A549 (cell line): ENCODE measurements around the gene ADGRG1. TPM values are rescaled to one million over a fixed set of nuclear protein-coding genes. Genes with fewer than 3 reads are reported as not detected.

Experiments used
- ATAC-seq, 2 experiments: fragments of 200-7000 bp in 1 of 2; fragments of >200 bp in 1 of 2; cut with Nextera tagmentation in 1 of 2; cut with Tn5 transposase in 1 of 2; 3 replicates each; pipeline versions ENCODE4 v1.8.0 to v1.9.1; 2018 to 2020; ENCODE audit warnings: mild to moderate bottlenecking in 1 of 2, moderate library complexity in 1 of 2
- CTCF ChIA-PET: fragments of 300-600 bp; sonication (Branson Sonifier 250); formaldehyde crosslinking; extraction: SDS; loops from one replicate; lab custom pipeline; 2021; ENCODE audit warnings: antibody characterized with exemption, inconsistent platforms; lab: Yijun Ruan, JAX
- POLR2A ChIA-PET: fragments of 350-600 bp; formaldehyde crosslinking; extraction: SDS; loops from one replicate; lab custom pipeline; 2021; ENCODE audit warnings: antibody characterized with exemption, inconsistent platforms; lab: Yijun Ruan, JAX
- DNase-seq, 2 experiments: peaks; one replicate each; pipeline versions ENCODE4 v3.0.0 to v3.0.0-alpha.2; 2011 to 2016; ENCODE audit warnings: low read depth in 1 of 2, low spot score in 1 of 2
- FAIRE-seq: peaks from 2 replicates; lab custom pipeline; 2011; peaks lifted over from hg19 to GRCh38; lab: Jason Lieb, UNC
- H3K27ac ChIP-seq, 2 experiments: fragments of >200 bp; sonication (Bioruptor Twin); formaldehyde crosslinking; 3 replicates each; pipeline ENCODE4 v1.5.1; 2016 to 2017
- H3K4me1 ChIP-seq: fragments of >200 bp; sonication (Bioruptor Twin); formaldehyde crosslinking; 3 replicates; pipeline ENCODE4 v1.6.1; 2016
- H3K4me2 ChIP-seq: fragments of >200 bp; sonication (Bioruptor Twin); formaldehyde crosslinking; 3 replicates; pipeline ENCODE4 v1.6.1; 2016
- H3K4me3 ChIP-seq: fragments of >200 bp; sonication (Bioruptor Twin); formaldehyde crosslinking; 3 replicates; pipeline ENCODE4 v1.5.1; 2016
- H3K9me3 ChIP-seq: fragments of >200 bp; sonication (Bioruptor Twin); formaldehyde crosslinking; 3 replicates; pipeline ENCODE4 v1.6.1; 2016
- CEBPB ChIP-seq, 2 experiments: fragments of >200 bp in 1 of 2; sonication (Bioruptor Twin) in 1 of 2; formaldehyde crosslinking in 1 of 2; IDR thresholded peaks; 2 replicates each; pipeline ENCODE4 v1.6.1; 2012 to 2016
- EP300 ChIP-seq, 2 experiments: fragments of >200 bp; sonication (Bioruptor Twin); formaldehyde crosslinking; IDR thresholded peaks; 2 replicates in 1 of 2; 3 replicates in 1 of 2; pipeline ENCODE4 v1.6.1; 2016 to 2017
- ESRRA ChIP-seq: fragments of 150-350 bp; IDR thresholded peaks from 2 replicates; pipeline ENCODE4 v1.6.1; 2014; ENCODE audit warnings: mild to moderate bottlenecking, low read length, borderline replicate concordance
- FOSL2 ChIP-seq, 2 experiments: fragments of 450-650 bp in 1 of 2; fragments of >200 bp in 1 of 2; sonication (Bioruptor Twin) in 1 of 2; formaldehyde crosslinking; IDR thresholded peaks; 2 replicates each; pipeline versions ENCODE4 v1.5.0 to v1.6.1; 2016 to 2020; ENCODE audit warnings: mild to moderate bottlenecking in 1 of 2, moderate library complexity in 1 of 2
- HDAC2 ChIP-seq: fragments of 200-600 bp; sonication (generic); IDR thresholded peaks from 2 replicates; pipeline ENCODE4 v1.6.1; 2016
- HOXA7 ChIP-seq: fragments of 250-450 bp; sonication (Bioruptor Pico); IDR thresholded peaks from 2 replicates; pipeline ENCODE4 v1.5.0; 2020; ENCODE audit warnings: mild to moderate bottlenecking, moderate library complexity
- JUNB ChIP-seq: fragments of >200 bp; sonication (Bioruptor Twin); formaldehyde crosslinking; IDR thresholded peaks from 2 replicates; pipeline ENCODE4 v1.6.1; 2016
- KDM1A ChIP-seq: fragments of 200-600 bp; sonication (generic); IDR thresholded peaks from 2 replicates; pipeline ENCODE4 v1.6.1; 2016; ENCODE audit warnings: low read depth, mild to moderate bottlenecking
- MAFK ChIP-seq: fragments of 450-650 bp; IDR thresholded peaks from 2 replicates; pipeline ENCODE4 v1.6.1; 2014; ENCODE audit not compliant: partially characterized antibody
- MAZ ChIP-seq: fragments of 150-350 bp; IDR thresholded peaks from 2 replicates; pipeline ENCODE4 v1.6.1; 2014; ENCODE audit warnings: antibody characterized with exemption, low read depth, low read length, borderline replicate concordance
- NPAS2 ChIP-seq: fragments of 250-450 bp; sonication (Bioruptor Pico); IDR thresholded peaks from 2 replicates; pipeline ENCODE4 v1.8.0; 2022; ENCODE audit warnings: mild to moderate bottlenecking, moderate library complexity, borderline replicate concordance
- NR3C1 ChIP-seq: fragments of >200 bp; sonication (Bioruptor Twin); formaldehyde crosslinking; IDR thresholded peaks from 3 replicates; pipeline ENCODE4 v1.6.1; 2017
- PHF8 ChIP-seq: fragments of 200-600 bp; sonication (generic); IDR thresholded peaks from 2 replicates; pipeline ENCODE4 v1.6.1; 2016; ENCODE audit warnings: low read depth, mild to moderate bottlenecking, antibody characterized with exemption, moderate library complexity, borderline replicate concordance
- POLR2AphosphoS2 ChIP-seq: conservative IDR thresholded peaks from 2 replicates; pipeline ENCODE4 v1.6.1; 2012; ENCODE audit warnings: low read length, improper control_type of control experiment, inconsistent platforms
- RCOR1 ChIP-seq: fragments of 150-350 bp; IDR thresholded peaks from 2 replicates; pipeline ENCODE4 v1.6.1; 2014; ENCODE audit warnings: antibody characterized with exemption, low read length, low read depth
- SREBF2 ChIP-seq: fragments of 450-650 bp; IDR thresholded peaks from 2 replicates; pipeline ENCODE4 v1.6.1; 2014; ENCODE audit warnings: mild to moderate bottlenecking, moderate library complexity
- TP53 ChIP-seq: fragments of 250-450 bp; sonication (Bioruptor Pico); IDR thresholded peaks from 2 replicates; pipeline ENCODE4 v1.5.0; 2021; ENCODE audit warnings: mild to moderate bottlenecking, moderate library complexity
- ZC3H11A ChIP-seq: fragments of 450-650 bp; IDR thresholded peaks from 2 replicates; pipeline ENCODE4 v1.6.1; 2014; ENCODE audit warnings: antibody characterized with exemption, mild to moderate bottlenecking
- ZFP36 ChIP-seq: fragments of 450-650 bp; IDR thresholded peaks from 2 replicates; pipeline ENCODE4 v1.6.1; 2014; ENCODE audit warnings: borderline replicate concordance; ENCODE audit not compliant: partially characterized antibody
- WGBS: methylation state at CpG from one replicate; pipeline ENCODE4 v1.1.6; 2017; ENCODE audit errors: missing lambda C conversion rate; 5-methylcytosine and 5-hydroxymethylcytosine counted together
- polyA plus RNA-seq, 4 experiments: library from polyadenylated mRNA; depleted of rRNA in 3 of 4; stranded (reverse); fragments of >200 nt; fragmentation: RNase III in 1 of 4; extraction: RNeasy Plus Mini Kit Qiagen cat#74134 plus additional on column Dnase treatment in 1 of 4; gene quantifications; 2 replicates in 3 of 4; 3 replicates in 1 of 4; pipeline ENCODE4 v1.2.3, GENCODE V29; 2011 to 2017
- TF ChIP-seq, protein P1 (sequence below): IDR thresholded peaks from 2 replicates; pipeline ENCODE4 v1.6.1; 2012
- TF ChIP-seq, protein P2 (sequence below): fragments of 450-650 bp; IDR thresholded peaks from 2 replicates; pipeline ENCODE4 v1.6.1; 2014; ENCODE audit warnings: antibody characterized with exemption
- TF ChIP-seq, protein P3 (sequence below): fragments of 200-600 bp; sonication (generic); IDR thresholded peaks from 2 replicates; pipeline ENCODE4 v1.6.1; 2016; ENCODE audit warnings: antibody characterized with exemption, mild to moderate bottlenecking, moderate library complexity
- TF ChIP-seq, protein P4 (sequence below): fragments of 150-350 bp; IDR thresholded peaks from 2 replicates; pipeline ENCODE4 v1.6.1; 2014; ENCODE audit warnings: low read depth, mild to moderate bottlenecking, low read length
- TF ChIP-seq, protein P5 (sequence below): fragments of 250-450 bp; sonication (Bioruptor Pico); IDR thresholded peaks from 2 replicates; pipeline ENCODE4 v1.5.0; 2020; ENCODE audit warnings: low read depth, mild to moderate bottlenecking, moderate library complexity
- TF ChIP-seq, protein P6 (sequence below): IDR thresholded peaks from 2 replicates; pipeline ENCODE4 v1.6.1; 2012; ENCODE audit warnings: low read depth, borderline replicate concordance

ADGRG1 gene
- polyA plus RNA-seq, 2 of the 4 experiments (the other 2 are of a cell fraction), result 28.3 to 142 TPM

DNA sequence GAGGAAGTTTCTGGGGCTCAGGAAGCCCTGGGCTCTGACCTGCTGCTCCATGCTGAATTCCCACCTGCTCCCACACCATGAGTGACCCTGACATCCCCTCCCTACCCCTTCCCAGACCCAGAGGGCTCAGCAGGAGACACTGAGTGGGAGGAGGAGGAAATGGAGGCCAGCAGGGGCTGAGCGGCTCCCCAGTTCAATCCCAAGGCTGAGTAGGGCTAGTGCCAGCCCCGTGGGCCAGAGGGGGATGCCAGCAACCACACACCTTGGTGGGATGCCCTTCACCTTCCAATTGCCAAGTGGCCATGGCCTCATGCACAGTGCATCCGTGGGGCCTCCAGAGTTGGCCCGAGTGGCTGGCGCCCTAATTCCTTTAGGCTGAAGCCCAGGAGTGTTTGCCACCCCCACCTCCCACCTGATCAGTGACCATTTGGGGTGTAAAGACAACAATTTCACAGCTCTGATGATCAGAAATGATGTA is 38.7 kb downstream of the ADGRG1 start:
- TF ChIP-seq SREBF2, result no peak
- TF ChIP-seq EP300 (IDR thresholded peaks at IDR 0.05), result 0 out of 5 replicates have a peak, but pooled peaks of 1 of the 2 experiments have one; percentile 33
- TF ChIP-seq, all 56 proteins: peak for 1
- Histone ChIP-seq H3K4me3 (no peak overlapping the region), H3K4me2 (peak overlapping the region; percentile 33; the same call in 2 of the 3 replicates), H3K9me3 (no peaks in the 10 kb centered on the region), H3K27ac (peak overlapping the region; percentile 61 to 71), H3K4me1 (peaks cover 16% of the 10 kb centered on the region)
- ChIA-PET POLR2A (no interaction called here), CTCF (interaction anchor here (1.2 to 4.7 kb wide), 4 partner anchors 10 to 91 kb away, joined by 3 to 21 read pairs (median 6); no protein-coding TSS in a partner anchor)
- WGBS, result 86% methylated on average over 5 of the region's 5 CpGs
- DNase-seq (no peak), ATAC-seq (peak; percentile 1 to 7; a peak in 2 of 6 replicates), FAIRE-seq (no peak)

DNA sequence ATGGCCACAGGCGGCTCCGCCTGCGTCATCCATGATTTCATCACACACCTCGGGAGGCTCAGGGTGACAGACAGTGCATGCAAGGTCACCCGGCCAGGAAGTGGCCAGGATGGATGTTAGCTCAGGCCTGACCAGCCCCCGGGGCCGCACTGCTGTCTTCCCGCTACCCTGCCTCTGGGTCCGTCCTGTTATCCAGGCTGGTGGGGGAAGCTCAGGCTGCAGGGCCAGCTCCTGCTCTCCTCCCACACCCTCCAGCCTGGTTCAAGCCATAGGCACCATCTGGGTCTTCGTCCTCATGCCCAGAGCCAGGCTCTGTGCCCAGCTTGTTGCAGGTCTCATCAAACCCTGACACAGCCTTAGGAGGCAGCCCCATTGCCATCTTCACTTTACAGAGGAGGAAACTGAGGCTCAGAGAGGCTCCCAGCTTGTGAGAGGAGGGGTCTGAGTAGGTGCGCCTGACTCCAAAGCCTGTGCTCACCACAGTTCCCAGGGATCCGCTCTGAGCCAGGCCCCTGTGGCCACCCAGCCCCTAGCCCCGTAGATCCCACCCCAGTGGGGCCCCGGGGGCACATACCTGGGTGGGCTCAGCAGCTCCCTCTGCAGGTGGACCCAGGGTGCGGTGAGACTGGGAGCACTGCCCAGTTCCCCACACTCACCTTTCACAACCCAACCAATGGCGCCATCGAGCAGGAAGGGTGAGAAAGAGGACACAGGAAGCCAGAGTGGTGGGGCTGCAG is 39.3 kb downstream of the ADGRG1 start:
- CTCF ChIA-PET, result interaction anchor here (1.0 to 4.7 kb wide), 5 partner anchors 9 to 128 kb away, joined by 3 to 21 read pairs (median 4); no protein-coding TSS in a partner anchor
- peak overlapping the region; percentile 61 to 71 for H3K27ac ChIP-seq
- peak overlapping the region; percentile 33 for H3K4me2 ChIP-seq
- no peak overlapping the region for H3K4me3 ChIP-seq
- TF ChIP-seq ZFP36 (no peak), HOXA7 (CRISPR knock-in tag) (no peak), POLR2AphosphoS2 (no peak), HDAC2 (no peak), PHF8 (no peak), JUNB (no peak), TP53 (CRISPR knock-in tag) (no peak), FOSL2 (IDR thresholded peaks at IDR 0.05) (no peak), FOSL2 (CRISPR knock-in tag; IDR thresholded peaks at IDR 0.05) (0 out of 2 replicates have a peak, but pooled peaks have one; percentile 14), ESRRA (0 out of 2 replicates have a peak, but pooled peaks have one; percentile 27), NPAS2 (CRISPR knock-in tag) (no peak), MAFK (no peak), KDM1A (no peak), MAZ (no peak), EP300 (IDR thresholded peaks at IDR 0.05) (peak in 1 of 2 experiments; percentile 18; a peak in 1 of 5 replicates), RCOR1 (no peak), ZC3H11A (no peak), NR3C1 (no peak), CEBPB (IDR thresholded peaks at IDR 0.05) (peak in 1 of 2 experiments; percentile 45; a peak in 1 of 4 replicates)
- TF ChIP-seq, protein P1, sequence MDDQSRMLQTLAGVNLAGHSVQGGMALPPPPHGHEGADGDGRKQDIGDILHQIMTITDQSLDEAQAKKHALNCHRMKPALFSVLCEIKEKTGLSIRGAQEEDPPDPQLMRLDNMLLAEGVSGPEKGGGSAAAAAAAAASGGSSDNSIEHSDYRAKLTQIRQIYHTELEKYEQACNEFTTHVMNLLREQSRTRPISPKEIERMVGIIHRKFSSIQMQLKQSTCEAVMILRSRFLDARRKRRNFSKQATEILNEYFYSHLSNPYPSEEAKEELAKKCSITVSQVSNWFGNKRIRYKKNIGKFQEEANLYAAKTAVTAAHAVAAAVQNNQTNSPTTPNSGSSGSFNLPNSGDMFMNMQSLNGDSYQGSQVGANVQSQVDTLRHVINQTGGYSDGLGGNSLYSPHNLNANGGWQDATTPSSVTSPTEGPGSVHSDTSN, result no peak
- TF ChIP-seq, protein P2, sequence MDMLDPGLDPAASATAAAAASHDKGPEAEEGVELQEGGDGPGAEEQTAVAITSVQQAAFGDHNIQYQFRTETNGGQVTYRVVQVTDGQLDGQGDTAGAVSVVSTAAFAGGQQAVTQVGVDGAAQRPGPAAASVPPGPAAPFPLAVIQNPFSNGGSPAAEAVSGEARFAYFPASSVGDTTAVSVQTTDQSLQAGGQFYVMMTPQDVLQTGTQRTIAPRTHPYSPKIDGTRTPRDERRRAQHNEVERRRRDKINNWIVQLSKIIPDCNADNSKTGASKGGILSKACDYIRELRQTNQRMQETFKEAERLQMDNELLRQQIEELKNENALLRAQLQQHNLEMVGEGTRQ, result no peak
- TF ChIP-seq, protein P3, sequence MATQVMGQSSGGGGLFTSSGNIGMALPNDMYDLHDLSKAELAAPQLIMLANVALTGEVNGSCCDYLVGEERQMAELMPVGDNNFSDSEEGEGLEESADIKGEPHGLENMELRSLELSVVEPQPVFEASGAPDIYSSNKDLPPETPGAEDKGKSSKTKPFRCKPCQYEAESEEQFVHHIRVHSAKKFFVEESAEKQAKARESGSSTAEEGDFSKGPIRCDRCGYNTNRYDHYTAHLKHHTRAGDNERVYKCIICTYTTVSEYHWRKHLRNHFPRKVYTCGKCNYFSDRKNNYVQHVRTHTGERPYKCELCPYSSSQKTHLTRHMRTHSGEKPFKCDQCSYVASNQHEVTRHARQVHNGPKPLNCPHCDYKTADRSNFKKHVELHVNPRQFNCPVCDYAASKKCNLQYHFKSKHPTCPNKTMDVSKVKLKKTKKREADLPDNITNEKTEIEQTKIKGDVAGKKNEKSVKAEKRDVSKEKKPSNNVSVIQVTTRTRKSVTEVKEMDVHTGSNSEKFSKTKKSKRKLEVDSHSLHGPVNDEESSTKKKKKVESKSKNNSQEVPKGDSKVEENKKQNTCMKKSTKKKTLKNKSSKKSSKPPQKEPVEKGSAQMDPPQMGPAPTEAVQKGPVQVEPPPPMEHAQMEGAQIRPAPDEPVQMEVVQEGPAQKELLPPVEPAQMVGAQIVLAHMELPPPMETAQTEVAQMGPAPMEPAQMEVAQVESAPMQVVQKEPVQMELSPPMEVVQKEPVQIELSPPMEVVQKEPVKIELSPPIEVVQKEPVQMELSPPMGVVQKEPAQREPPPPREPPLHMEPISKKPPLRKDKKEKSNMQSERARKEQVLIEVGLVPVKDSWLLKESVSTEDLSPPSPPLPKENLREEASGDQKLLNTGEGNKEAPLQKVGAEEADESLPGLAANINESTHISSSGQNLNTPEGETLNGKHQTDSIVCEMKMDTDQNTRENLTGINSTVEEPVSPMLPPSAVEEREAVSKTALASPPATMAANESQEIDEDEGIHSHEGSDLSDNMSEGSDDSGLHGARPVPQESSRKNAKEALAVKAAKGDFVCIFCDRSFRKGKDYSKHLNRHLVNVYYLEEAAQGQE, result no peak
- TF ChIP-seq, protein P4, sequence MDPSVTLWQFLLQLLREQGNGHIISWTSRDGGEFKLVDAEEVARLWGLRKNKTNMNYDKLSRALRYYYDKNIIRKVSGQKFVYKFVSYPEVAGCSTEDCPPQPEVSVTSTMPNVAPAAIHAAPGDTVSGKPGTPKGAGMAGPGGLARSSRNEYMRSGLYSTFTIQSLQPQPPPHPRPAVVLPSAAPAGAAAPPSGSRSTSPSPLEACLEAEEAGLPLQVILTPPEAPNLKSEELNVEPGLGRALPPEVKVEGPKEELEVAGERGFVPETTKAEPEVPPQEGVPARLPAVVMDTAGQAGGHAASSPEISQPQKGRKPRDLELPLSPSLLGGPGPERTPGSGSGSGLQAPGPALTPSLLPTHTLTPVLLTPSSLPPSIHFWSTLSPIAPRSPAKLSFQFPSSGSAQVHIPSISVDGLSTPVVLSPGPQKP, result no peak
- TF ChIP-seq, protein P5, sequence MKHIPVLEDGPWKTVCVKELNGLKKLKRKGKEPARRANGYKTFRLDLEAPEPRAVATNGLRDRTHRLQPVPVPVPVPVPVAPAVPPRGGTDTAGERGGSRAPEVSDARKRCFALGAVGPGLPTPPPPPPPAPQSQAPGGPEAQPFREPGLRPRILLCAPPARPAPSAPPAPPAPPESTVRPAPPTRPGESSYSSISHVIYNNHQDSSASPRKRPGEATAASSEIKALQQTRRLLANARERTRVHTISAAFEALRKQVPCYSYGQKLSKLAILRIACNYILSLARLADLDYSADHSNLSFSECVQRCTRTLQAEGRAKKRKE (CRISPR knock-in tag), result no peak
- TF ChIP-seq, protein P6, sequence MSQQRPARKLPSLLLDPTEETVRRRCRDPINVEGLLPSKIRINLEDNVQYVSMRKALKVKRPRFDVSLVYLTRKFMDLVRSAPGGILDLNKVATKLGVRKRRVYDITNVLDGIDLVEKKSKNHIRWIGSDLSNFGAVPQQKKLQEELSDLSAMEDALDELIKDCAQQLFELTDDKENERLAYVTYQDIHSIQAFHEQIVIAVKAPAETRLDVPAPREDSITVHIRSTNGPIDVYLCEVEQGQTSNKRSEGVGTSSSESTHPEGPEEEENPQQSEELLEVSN, result no peak
- WGBS, result 68% methylated on average over 13 of the region's 17 CpGs
- DNase-seq (peak in 1 of 2 experiments; percentile 54), FAIRE-seq (no peak), ATAC-seq (peak; percentile 35 to 36; a peak in 4 of 6 replicates)
- no peaks in the 10 kb centered on the region for H3K9me3 ChIP-seq
- POLR2A ChIA-PET, result no interaction called here
- peaks cover 16% of the 10 kb centered on the region for H3K4me1 ChIP-seq
